ENCODE measurements around the gene NQO1. TPM values are rescaled to one million over a fixed set of nuclear protein-coding genes. Genes with fewer than 3 reads are reported as not detected.

The NQO1 gene
- total RNA-seq (2021; fragmentation: NEBNext Ultra II Directional; extraction: Animal tissue kit (Norgen Biotek cat#: 25700)) = 100 to 1,000 TPM; 248 to 801 (median 737) TPM
- long read RNA-seq, transcript NQO1-202 (5 exons, 1,105 nt) = minor isoform, 35 of 371 reads
- long read RNA-seq, transcript NQO1-201 (6 exons, 2,912 nt) = major isoform, 296 of 371 reads
- long read RNA-seq, transcript NQO1-203 (5 exons, 2,527 nt) = minor isoform, 6 of 371 reads
- long read RNA-seq, partial matches to known transcripts = 9 of 371 reads
- long read RNA-seq, other reads (novel, unspliced or antisense) = 21 of 371 reads

DNA sequence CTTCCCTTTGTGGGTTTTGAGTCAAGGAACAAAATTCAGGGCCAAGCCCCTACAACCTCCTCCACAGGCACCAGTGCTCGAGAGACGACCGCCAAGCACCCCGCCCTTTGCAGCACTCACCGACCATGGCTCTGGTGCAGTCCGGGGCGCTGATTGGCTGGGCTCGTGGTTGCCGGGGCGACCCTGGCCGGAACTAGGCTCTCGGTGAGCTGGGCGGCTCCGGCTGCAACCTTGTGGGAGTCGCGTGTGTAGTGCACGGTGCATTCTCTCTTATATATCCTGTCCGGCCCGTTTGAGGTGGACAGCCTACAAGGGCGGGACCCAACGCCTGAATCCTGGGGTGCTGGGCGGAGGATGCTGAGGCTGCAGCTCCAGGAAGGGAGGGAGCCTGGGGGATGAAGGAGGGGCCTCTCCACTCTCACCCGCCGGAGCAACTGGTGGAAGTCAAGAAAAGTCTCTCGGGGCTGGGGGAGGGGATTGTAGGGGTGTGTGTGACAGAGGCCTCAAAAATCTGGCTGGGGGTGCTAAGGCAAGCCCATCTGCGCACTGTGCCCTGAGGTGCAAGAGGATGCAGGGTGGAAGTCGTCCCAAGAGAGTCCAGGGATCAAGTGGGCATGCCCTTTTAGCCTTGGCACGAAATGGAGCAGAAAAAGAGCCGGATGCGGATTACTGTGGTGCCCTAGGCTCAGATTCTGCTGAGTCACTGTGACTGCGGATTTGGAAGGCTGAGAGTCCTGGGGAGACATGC lies at the start of gene NQO1:
TSS of gene NQO1 (minus strand) at position 248 of the 748 bp plus-strand sequence. CDS start at position 127, 121 bp downstream.
- H3K27me3 Mint-ChIP-seq (ENCODE audit: insufficient read depth) = peaks cover 52% of the 10 kb centered on the region
- peak within 1 kb of the TSS; percentile 100 for H3K27ac Mint-ChIP-seq
- peak; percentile 98 for DNase-seq
- H3K36me3 Mint-ChIP-seq (ENCODE audit: low read depth) = peaks cover 49% of the 10 kb centered on the region
- peaks cover 35% of the 10 kb centered on the region for H3K9me3 Mint-ChIP-seq
- H3K4me3 Mint-ChIP-seq = peak within 1 kb of the TSS; percentile 89
- TF ChIP-seq, protein P1, sequence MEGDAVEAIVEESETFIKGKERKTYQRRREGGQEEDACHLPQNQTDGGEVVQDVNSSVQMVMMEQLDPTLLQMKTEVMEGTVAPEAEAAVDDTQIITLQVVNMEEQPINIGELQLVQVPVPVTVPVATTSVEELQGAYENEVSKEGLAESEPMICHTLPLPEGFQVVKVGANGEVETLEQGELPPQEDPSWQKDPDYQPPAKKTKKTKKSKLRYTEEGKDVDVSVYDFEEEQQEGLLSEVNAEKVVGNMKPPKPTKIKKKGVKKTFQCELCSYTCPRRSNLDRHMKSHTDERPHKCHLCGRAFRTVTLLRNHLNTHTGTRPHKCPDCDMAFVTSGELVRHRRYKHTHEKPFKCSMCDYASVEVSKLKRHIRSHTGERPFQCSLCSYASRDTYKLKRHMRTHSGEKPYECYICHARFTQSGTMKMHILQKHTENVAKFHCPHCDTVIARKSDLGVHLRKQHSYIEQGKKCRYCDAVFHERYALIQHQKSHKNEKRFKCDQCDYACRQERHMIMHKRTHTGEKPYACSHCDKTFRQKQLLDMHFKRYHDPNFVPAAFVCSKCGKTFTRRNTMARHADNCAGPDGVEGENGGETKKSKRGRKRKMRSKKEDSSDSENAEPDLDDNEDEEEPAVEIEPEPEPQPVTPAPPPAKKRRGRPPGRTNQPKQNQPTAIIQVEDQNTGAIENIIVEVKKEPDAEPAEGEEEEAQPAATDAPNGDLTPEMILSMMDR (IDR thresholded peaks at IDR 0.05) = no peak
- peaks cover 52% of the 10 kb centered on the region for H3K4me1 Mint-ChIP-seq (ENCODE audit: low read depth)

DNA sequence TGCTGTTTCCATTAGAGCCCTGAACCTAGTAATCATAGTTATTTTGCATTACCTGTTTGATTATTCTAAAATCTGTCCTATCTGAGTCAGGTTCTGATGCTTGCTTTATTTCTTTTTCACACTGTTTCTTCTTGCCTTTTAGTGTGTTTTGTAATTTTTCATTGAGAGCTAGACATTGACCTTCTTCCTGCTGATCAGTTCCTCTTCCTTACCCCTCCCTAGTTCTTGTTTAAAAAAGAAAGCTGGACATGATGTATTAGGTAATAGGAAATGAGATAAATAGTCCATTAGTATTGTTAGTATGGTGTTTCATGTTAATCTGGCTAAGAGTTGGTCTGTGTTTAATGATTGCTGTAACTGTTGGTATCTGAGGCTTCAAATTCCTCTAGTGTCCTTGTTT lies 49.2 kb upstream of the NQO1 start:
- H3K9me3 Mint-ChIP-seq = no peaks in the 10 kb centered on the region
- DNase-seq = no peak
- no peak overlapping the region for H3K27ac Mint-ChIP-seq
- H3K27me3 Mint-ChIP-seq (ENCODE audit: insufficient read depth) = no peaks in the 10 kb centered on the region; the same call in 1 of the 2 replicates
- H3K36me3 Mint-ChIP-seq (ENCODE audit: low read depth) = 0 out of 2 replicates have a peak, but pooled peaks cover 10% of the 10 kb centered on the region
- H3K4me1 Mint-ChIP-seq (ENCODE audit: low read depth) = peaks cover 12% of the 10 kb centered on the region; the same call in 1 of the 2 replicates
- TF ChIP-seq, protein P1 (IDR thresholded peaks at IDR 0.05) = no peak
- no peak overlapping the region for H3K4me3 Mint-ChIP-seq

GRCh38 chr16:69773260-69773947 lies 47.0 kb upstream of the NQO1 start:
- H3K36me3 Mint-ChIP-seq (ENCODE audit: low read depth) = 0 out of 2 replicates have a peak, but pooled peaks cover 10% of the 10 kb centered on the region
- H3K9me3 Mint-ChIP-seq = no peaks in the 10 kb centered on the region
- no peak overlapping the region for H3K27ac Mint-ChIP-seq
- no peaks in the 10 kb centered on the region; the same call in 1 of the 2 replicates for H3K27me3 Mint-ChIP-seq (ENCODE audit: insufficient read depth)
- TF ChIP-seq, protein P1 (IDR thresholded peaks at IDR 0.05) = no peak
- no peak overlapping the region for H3K4me3 Mint-ChIP-seq
- H3K4me1 Mint-ChIP-seq (ENCODE audit: low read depth) = peaks cover 12% of the 10 kb centered on the region; the same call in 1 of the 2 replicates
- DNase-seq = no peak

DNA sequence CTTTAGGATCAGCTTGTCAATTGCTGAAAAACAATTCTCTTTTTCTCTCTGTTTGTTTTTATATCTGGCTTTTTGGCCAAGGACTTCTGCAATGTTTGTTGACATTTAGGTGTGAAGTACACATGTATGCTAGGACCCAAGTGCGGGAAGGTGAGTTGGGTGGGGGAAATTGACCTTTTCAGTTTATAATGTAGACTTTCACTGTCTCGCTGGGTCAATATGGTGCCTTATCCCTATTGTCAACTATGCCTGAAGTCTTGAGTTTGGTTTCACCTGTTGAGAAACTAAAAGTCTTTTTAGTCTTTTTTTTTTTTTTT lies 45.2 kb upstream of the NQO1 start:
- Mint-ChIP-seq H3K9me3 (no peaks in the 10 kb centered on the region), H3K27ac (no peak overlapping the region), H3K4me3 (no peak overlapping the region), H3K4me1 (ENCODE audit: low read depth) (peaks cover 12% of the 10 kb centered on the region; the same call in 1 of the 2 replicates), H3K36me3 (ENCODE audit: low read depth) (0 out of 2 replicates have a peak, but pooled peaks cover 10% of the 10 kb centered on the region), H3K27me3 (ENCODE audit: insufficient read depth) (no peaks in the 10 kb centered on the region; the same call in 1 of the 2 replicates)
- DNase-seq = no peak
- TF ChIP-seq, protein P1 (IDR thresholded peaks at IDR 0.05) = no peak

GRCh38 chr16:69769404-69769803 lies 43.0 kb upstream of the NQO1 start:
- TF ChIP-seq, protein P1 (IDR thresholded peaks at IDR 0.05) = no peak
- no peak for DNase-seq
- Mint-ChIP-seq H3K27ac (no peak overlapping the region), H3K36me3 (ENCODE audit: low read depth) (no peaks in the 10 kb centered on the region), H3K27me3 (ENCODE audit: insufficient read depth) (no peaks in the 10 kb centered on the region; the same call in 1 of the 2 replicates), H3K4me1 (ENCODE audit: low read depth) (peaks cover 12% of the 10 kb centered on the region; the same call in 1 of the 2 replicates), H3K9me3 (no peaks in the 10 kb centered on the region), H3K4me3 (no peak overlapping the region)

Measured in HFFc6 (cell line).